GM12891 (cell line): ENCODE results near the gene OPCML.

Experiments used
- POLR2A ChIP-seq: IDR thresholded peaks from 2 replicates; pipeline ENCODE4 v1.6.1; 2011; ENCODE audit warnings: low read depth, low read length, control low read depth
- POLR2AphosphoS5 ChIP-seq: IDR thresholded peaks from 2 replicates; pipeline ENCODE4 v1.6.1; 2011; ENCODE audit warnings: low read depth, low read length, control low read depth

GRCh38 chr11:132855516-132855915 is 676.8 kb downstream of the OPCML start:
- no peak for TF ChIP-seq POLR2AphosphoS5
- TF ChIP-seq POLR2A: no peak
